ENCODE measurements around the gene KBTBD7. TPM values are rescaled to one million over a fixed set of nuclear protein-coding genes. Genes with fewer than 3 reads are reported as not detected.

KBTBD7 gene
- total and polyA plus RNA-seq, 2 experiments from 2014 or later, result 12.2 to 19.1 TPM

- no peaks in the 10 kb centered on the region for H3K79me2 ChIP-seq (replicated peaks; ENCODE audit: insufficient read depth)
- no peak for DNase-seq (ENCODE audit: low spot score)
- H2AFZ ChIP-seq, result no peak overlapping the region
- no peaks in the 10 kb centered on the region for H3K9me3 Mint-ChIP-seq
- H3K27ac Mint-ChIP-seq, result no peak overlapping the region
- H3K27ac ChIP-seq (ENCODE audit: low read depth), result no peak overlapping the region
- H3K27me3 Mint-ChIP-seq (ENCODE audit: insufficient read depth, low read depth, poor library complexity), result peaks cover 2% of the 10 kb centered on the region
- TF ChIP-seq CTCF (conservative IDR thresholded peaks at IDR 0.05; ENCODE audit: low read depth in 2 of 2) (no peak), CREB1 (CRISPR knock-in tag; IDR thresholded peaks at IDR 0.05; ENCODE audit: low read depth) (no peak), POLR2AphosphoS5 (IDR thresholded peaks at IDR 0.05; ENCODE audit: low read depth) (no peak), NANOG (IDR thresholded peaks at IDR 0.05; ENCODE audit: borderline replicate concordance) (no peak), REST (IDR thresholded peaks at IDR 0.05; ENCODE audit: unreplicated experiment) (no peak), STAT1 (IDR thresholded peaks at IDR 0.05; ENCODE audit: unreplicated experiment) (no peak), JUNB (IDR thresholded peaks at IDR 0.05; ENCODE audit: unreplicated experiment) (no peak), ZNF462 (CRISPR knock-in tag; IDR thresholded peaks at IDR 0.05) (no peak), ZNF331 (CRISPR knock-in tag; IDR thresholded peaks at IDR 0.05; ENCODE audit: low read depth) (no peak), EZH2 (IDR thresholded peaks at IDR 0.05; ENCODE audit: low read depth, unreplicated experiment) (no peak)
- H3K27me3 ChIP-seq (ENCODE audit: insufficient read depth), result no peaks in the 10 kb centered on the region
- H3F3A ChIP-seq (replicated peaks; ENCODE audit: low read depth), result no peaks in the 10 kb centered on the region
- no peak overlapping the region for H3K4me3 ChIP-seq
- no peaks in the 10 kb centered on the region for H4K20me1 ChIP-seq (replicated peaks; ENCODE audit: insufficient read depth)
- H3K4me1 ChIP-seq (ENCODE audit: insufficient read depth), result no peaks in the 10 kb centered on the region
- ATAC-seq, result no peak
- no peaks in the 10 kb centered on the region for H3K36me3 Mint-ChIP-seq (ENCODE audit: low read depth)
- no peak overlapping the region for H3K4me2 ChIP-seq
- no peak overlapping the region for H3K4me3 Mint-ChIP-seq
- H3K4me1 Mint-ChIP-seq, result no peaks in the 10 kb centered on the region
- H3K9me2 ChIP-seq (ENCODE audit: insufficient read depth), result no peaks in the 10 kb centered on the region
- no peaks in the 10 kb centered on the region for H3K36me3 ChIP-seq (ENCODE audit: insufficient read depth)
These were observed 35.0 kb upstream of the KBTBD7 start for GRCh38 chr13:41229356-41229755.
